H1 (cell line): ENCODE results near the gene IGLL5. TPM values are rescaled to one million over a fixed set of nuclear protein-coding genes. Genes with fewer than 3 reads are reported as not detected.

Experiments
- CHD2 ChIP-seq: IDR thresholded peaks from 2 replicates; pipeline ENCODE4 v1.6.1; 2012; ENCODE audit warnings: low read length, improper control_type of control experiment
- FOSL1 ChIP-seq: IDR thresholded peaks from 2 replicates; pipeline ENCODE4 v1.6.1; 2011; ENCODE audit warnings: mild to moderate bottlenecking, low read depth, low read length, moderate library complexity; ENCODE audit not compliant: insufficient read depth
- KDM1A ChIP-seq: fragments of 200-600, 300-600 bp; sonication (generic); IDR thresholded peaks from 2 replicates; pipeline ENCODE4 v1.7.1; 2016; ENCODE audit warnings: mild to moderate bottlenecking, low read length, borderline replicate concordance
- RAD21 ChIP-seq, 2 experiments: IDR thresholded peaks in 1 of 2; conservative IDR thresholded peaks in 1 of 2; 2 replicates each; pipeline ENCODE4 v1.6.1; 2011; ENCODE audit warnings: low read depth in 2 of 2, low read length in 2 of 2, improper control_type of control experiment in 1 of 2, inconsistent platforms in 1 of 2, mild to moderate bottlenecking in 1 of 2, moderate library complexity in 1 of 2
- SP4 ChIP-seq: IDR thresholded peaks from 2 replicates; pipeline ENCODE4 v1.6.1; 2012; ENCODE audit warnings: low read length, inconsistent platforms
- polyA plus RNA-seq, 7 experiments: library from polyadenylated mRNA; depleted of rRNA in 3 of 7; stranded (reverse) in 5 of 7; unstranded in 2 of 7; fragments of >200 nt in 5 of 7; fragments of 200-250 nt in 2 of 7; gene quantifications; 1 replicate in 5 of 7; 2 replicates in 1 of 7; 4 replicates in 1 of 7; pipeline versions ENCODE4 v1.2.1 to v1.2.3, GENCODE V29; 2011 to 2013; ENCODE audit warnings: missing spikeins in 2 of 7, mixed read lengths in 2 of 7
- total RNA-seq: library from RNA; stranded (reverse); fragmentation: NEBNext Ultra II Directional; extraction: Animal tissue kit (Norgen Biotek cat#: 25700); gene quantifications from 2 replicates; pipeline ENCODE4 v1.2.1, GENCODE V29; 2021
- TF ChIP-seq, protein P1 (sequence below): fragments of 300-600 bp; sonication (generic); IDR thresholded peaks from 2 replicates; pipeline ENCODE4 v1.7.1; 2012; ENCODE audit warnings: low read length, moderate library complexity, mild to moderate bottlenecking, inconsistent platforms; ENCODE audit not compliant: insufficient replicate concordance

Gene IGLL5
- total and polyA plus RNA-seq, 2 of the 8 experiments (the other 6 are each of a cell fraction or from before 2014, with no cell fraction given) = not detected

DNA sequence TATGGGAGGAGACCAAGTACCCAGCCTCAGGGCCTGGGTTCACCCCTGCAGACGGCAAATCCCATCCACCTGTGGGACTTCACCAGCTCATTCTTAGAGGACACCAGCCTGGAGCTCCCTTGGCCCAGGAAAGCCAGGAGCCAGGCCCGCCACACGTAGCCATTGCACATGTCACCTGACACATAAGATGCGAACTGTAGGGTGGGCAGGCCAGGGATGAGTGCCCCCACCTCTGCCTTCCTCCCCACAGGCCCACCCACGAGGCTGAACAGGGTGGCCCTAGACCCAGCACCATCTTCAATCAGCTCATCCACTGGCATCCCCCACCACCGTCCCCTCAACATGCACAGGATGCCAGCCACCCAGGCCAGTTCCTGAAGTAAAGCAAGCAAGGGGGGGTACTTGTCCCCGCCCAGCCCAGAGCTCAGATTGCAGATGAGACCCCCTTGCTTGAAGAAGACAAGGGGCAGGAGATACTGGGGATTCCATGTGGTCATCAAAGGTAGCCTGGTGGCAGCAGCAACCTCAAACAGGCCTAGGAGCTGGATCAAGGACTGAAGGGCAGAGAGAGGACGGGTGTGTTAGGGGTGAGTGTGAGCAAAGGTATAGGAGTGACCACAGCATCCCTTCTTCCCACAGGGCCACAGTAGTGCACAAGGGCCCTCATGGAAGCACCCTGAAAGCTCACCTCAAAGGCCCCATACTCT is 45.6 kb downstream of the IGLL5 start (continued):
- TF ChIP-seq, protein P1, sequence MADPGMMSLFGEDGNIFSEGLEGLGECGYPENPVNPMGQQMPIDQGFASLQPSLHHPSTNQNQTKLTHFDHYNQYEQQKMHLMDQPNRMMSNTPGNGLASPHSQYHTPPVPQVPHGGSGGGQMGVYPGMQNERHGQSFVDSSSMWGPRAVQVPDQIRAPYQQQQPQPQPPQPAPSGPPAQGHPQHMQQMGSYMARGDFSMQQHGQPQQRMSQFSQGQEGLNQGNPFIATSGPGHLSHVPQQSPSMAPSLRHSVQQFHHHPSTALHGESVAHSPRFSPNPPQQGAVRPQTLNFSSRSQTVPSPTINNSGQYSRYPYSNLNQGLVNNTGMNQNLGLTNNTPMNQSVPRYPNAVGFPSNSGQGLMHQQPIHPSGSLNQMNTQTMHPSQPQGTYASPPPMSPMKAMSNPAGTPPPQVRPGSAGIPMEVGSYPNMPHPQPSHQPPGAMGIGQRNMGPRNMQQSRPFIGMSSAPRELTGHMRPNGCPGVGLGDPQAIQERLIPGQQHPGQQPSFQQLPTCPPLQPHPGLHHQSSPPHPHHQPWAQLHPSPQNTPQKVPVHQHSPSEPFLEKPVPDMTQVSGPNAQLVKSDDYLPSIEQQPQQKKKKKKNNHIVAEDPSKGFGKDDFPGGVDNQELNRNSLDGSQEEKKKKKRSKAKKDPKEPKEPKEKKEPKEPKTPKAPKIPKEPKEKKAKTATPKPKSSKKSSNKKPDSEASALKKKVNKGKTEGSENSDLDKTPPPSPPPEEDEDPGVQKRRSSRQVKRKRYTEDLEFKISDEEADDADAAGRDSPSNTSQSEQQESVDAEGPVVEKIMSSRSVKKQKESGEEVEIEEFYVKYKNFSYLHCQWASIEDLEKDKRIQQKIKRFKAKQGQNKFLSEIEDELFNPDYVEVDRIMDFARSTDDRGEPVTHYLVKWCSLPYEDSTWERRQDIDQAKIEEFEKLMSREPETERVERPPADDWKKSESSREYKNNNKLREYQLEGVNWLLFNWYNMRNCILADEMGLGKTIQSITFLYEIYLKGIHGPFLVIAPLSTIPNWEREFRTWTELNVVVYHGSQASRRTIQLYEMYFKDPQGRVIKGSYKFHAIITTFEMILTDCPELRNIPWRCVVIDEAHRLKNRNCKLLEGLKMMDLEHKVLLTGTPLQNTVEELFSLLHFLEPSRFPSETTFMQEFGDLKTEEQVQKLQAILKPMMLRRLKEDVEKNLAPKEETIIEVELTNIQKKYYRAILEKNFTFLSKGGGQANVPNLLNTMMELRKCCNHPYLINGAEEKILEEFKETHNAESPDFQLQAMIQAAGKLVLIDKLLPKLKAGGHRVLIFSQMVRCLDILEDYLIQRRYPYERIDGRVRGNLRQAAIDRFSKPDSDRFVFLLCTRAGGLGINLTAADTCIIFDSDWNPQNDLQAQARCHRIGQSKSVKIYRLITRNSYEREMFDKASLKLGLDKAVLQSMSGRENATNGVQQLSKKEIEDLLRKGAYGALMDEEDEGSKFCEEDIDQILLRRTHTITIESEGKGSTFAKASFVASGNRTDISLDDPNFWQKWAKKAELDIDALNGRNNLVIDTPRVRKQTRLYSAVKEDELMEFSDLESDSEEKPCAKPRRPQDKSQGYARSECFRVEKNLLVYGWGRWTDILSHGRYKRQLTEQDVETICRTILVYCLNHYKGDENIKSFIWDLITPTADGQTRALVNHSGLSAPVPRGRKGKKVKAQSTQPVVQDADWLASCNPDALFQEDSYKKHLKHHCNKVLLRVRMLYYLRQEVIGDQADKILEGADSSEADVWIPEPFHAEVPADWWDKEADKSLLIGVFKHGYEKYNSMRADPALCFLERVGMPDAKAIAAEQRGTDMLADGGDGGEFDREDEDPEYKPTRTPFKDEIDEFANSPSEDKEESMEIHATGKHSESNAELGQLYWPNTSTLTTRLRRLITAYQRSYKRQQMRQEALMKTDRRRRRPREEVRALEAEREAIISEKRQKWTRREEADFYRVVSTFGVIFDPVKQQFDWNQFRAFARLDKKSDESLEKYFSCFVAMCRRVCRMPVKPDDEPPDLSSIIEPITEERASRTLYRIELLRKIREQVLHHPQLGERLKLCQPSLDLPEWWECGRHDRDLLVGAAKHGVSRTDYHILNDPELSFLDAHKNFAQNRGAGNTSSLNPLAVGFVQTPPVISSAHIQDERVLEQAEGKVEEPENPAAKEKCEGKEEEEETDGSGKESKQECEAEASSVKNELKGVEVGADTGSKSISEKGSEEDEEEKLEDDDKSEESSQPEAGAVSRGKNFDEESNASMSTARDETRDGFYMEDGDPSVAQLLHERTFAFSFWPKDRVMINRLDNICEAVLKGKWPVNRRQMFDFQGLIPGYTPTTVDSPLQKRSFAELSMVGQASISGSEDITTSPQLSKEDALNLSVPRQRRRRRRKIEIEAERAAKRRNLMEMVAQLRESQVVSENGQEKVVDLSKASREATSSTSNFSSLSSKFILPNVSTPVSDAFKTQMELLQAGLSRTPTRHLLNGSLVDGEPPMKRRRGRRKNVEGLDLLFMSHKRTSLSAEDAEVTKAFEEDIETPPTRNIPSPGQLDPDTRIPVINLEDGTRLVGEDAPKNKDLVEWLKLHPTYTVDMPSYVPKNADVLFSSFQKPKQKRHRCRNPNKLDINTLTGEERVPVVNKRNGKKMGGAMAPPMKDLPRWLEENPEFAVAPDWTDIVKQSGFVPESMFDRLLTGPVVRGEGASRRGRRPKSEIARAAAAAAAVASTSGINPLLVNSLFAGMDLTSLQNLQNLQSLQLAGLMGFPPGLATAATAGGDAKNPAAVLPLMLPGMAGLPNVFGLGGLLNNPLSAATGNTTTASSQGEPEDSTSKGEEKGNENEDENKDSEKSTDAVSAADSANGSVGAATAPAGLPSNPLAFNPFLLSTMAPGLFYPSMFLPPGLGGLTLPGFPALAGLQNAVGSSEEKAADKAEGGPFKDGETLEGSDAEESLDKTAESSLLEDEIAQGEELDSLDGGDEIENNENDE = no peak
- TF ChIP-seq FOSL1 (no peak), SP4 (no peak), KDM1A (no peak), CHD2 (no peak), RAD21 (IDR thresholded peaks at IDR 0.05 in 1 of 2, conservative IDR thresholded peaks at IDR 0.05 in 1 of 2; ENCODE audit: low read depth in 2 of 2, low read length in 2 of 2) (no peak)
